ENCODE results near the gene NDOR1.

NDOR1 gene

GRCh38 chr9:137206602-137207001, 1.1 kb downstream of the NDOR1 start:
- TF ChIP-seq REST (IDR thresholded peaks at IDR 0.05; ENCODE audit: insufficient replicate concordance, low read depth), result no peak
- 0 out of 2 replicates have a peak, but pooled peaks have one; percentile 6 for TF ChIP-seq POLR2AphosphoS5 (IDR thresholded peaks at IDR 0.05; ENCODE audit: low read depth)
- peak overlapping the region; percentile 96 for H3K4me3 ChIP-seq (replicated peaks; ENCODE audit: insufficient read depth, low read length)
- H3K27me3 ChIP-seq (ENCODE audit: insufficient read depth, poor library complexity, severe bottlenecking), result no peaks in the 10 kb centered on the region
- peak overlapping the region; percentile 80 for H3K27ac ChIP-seq (replicated peaks)
- DNase-seq (ENCODE audit: low read depth in 1 of 2, low spot score in 1 of 2), result no peak

DNA sequence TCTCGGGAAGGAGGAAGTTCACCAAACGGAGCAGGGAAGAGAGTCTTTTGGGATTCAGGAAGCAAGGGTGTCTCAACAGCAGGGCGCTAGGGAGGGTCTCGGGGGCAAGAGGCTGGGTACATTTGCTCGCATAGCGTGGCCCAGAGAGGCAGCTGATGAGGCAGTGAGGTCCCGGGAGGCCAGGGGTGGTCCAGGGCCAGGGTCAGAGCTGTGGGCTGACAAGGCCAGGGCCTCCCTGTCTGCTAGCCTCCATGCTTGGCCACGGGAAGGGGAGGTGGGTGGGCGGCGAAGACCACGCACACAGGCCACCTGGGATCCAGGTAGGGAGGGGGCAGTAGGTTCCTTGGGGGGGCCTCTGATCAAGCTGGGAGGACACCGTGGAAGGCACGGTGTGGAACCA, 6.0 kb downstream of the NDOR1 start:
- TF ChIP-seq SPI1 (IDR thresholded peaks at IDR 0.05; ENCODE audit: borderline replicate concordance, low read depth), result no peak
- peak; percentile 63 for TF ChIP-seq POLR2AphosphoS5 (IDR thresholded peaks at IDR 0.05; ENCODE audit: low read depth)
- TF ChIP-seq REST (IDR thresholded peaks at IDR 0.05; ENCODE audit: insufficient replicate concordance, low read depth), result no peak
- no peak overlapping the region for H3K4me3 ChIP-seq (replicated peaks; ENCODE audit: insufficient read depth, low read length)
- no peaks in the 10 kb centered on the region for H3K27me3 ChIP-seq (ENCODE audit: insufficient read depth, poor library complexity, severe bottlenecking)
- H3K27ac ChIP-seq (replicated peaks), result no peak overlapping the region
- DNase-seq (ENCODE audit: low read depth in 1 of 2, low spot score in 1 of 2), result no peak

GRCh38 chr9:137212520-137212919, 7.0 kb downstream of the NDOR1 start:
- no peaks in the 10 kb centered on the region for H3K27me3 ChIP-seq (ENCODE audit: insufficient read depth, poor library complexity, severe bottlenecking)
- H3K4me3 ChIP-seq (replicated peaks; ENCODE audit: insufficient read depth, low read length), result no peak overlapping the region
- H3K27ac ChIP-seq (replicated peaks), result no peak overlapping the region

More at GRCh38 chr9:137212520-137212919, 7.0 kb downstream of the NDOR1 start:
- DNase-seq (ENCODE audit: low read depth in 1 of 2, low spot score in 1 of 2), result no peak
- TF ChIP-seq POLR2AphosphoS5 (IDR thresholded peaks at IDR 0.05; ENCODE audit: low read depth), result no peak
- TF ChIP-seq REST (IDR thresholded peaks at IDR 0.05; ENCODE audit: insufficient replicate concordance, low read depth), result no peak
- TF ChIP-seq GABPA (IDR thresholded peaks at IDR 0.05; ENCODE audit: low read depth), result no peak
- no peak for TF ChIP-seq SPI1 (IDR thresholded peaks at IDR 0.05; ENCODE audit: borderline replicate concordance, low read depth)
- TF ChIP-seq, protein P1, sequence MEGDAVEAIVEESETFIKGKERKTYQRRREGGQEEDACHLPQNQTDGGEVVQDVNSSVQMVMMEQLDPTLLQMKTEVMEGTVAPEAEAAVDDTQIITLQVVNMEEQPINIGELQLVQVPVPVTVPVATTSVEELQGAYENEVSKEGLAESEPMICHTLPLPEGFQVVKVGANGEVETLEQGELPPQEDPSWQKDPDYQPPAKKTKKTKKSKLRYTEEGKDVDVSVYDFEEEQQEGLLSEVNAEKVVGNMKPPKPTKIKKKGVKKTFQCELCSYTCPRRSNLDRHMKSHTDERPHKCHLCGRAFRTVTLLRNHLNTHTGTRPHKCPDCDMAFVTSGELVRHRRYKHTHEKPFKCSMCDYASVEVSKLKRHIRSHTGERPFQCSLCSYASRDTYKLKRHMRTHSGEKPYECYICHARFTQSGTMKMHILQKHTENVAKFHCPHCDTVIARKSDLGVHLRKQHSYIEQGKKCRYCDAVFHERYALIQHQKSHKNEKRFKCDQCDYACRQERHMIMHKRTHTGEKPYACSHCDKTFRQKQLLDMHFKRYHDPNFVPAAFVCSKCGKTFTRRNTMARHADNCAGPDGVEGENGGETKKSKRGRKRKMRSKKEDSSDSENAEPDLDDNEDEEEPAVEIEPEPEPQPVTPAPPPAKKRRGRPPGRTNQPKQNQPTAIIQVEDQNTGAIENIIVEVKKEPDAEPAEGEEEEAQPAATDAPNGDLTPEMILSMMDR (IDR thresholded peaks at IDR 0.05; ENCODE audit: insufficient read depth, low read length), result no peak

Data from HL-60 (cell line).